Muscle layer of duodenum (tissue), 2 donors: ENCODE measurements around the gene ELANE.

Source experiments
- H3K27ac ChIP-seq: one replicate; pipeline ENCODE4 v1.7.0; 2013; ENCODE audit warnings: mild to moderate bottlenecking, low read length
- H3K27me3 ChIP-seq: one replicate; pipeline ENCODE4 v1.7.0; 2013; ENCODE audit warnings: low read depth, mild to moderate bottlenecking, control low read depth, low read length
- H3K36me3 ChIP-seq, 2 donors: one replicate each; pipeline ENCODE4 v1.7.0; 2013; ENCODE audit warnings: low read length in 2 of 2, control low read depth in 1 of 2, mild to moderate bottlenecking in 1 of 2; ENCODE audit not compliant: insufficient read depth in 2 of 2, control insufficient read depth in 1 of 2
- H3K4me1 ChIP-seq, 2 donors: one replicate each; pipeline ENCODE4 v1.7.0; 2013; ENCODE audit warnings: low read length in 2 of 2, mild to moderate bottlenecking in 2 of 2, control low read depth in 1 of 2, moderate library complexity in 1 of 2; ENCODE audit not compliant: insufficient read depth in 2 of 2, control insufficient read depth in 1 of 2
- H3K4me3 ChIP-seq, 2 donors: one replicate each; pipeline ENCODE4 v1.7.0; 2013; ENCODE audit warnings: low read length in 2 of 2, low read depth in 1 of 2, mild to moderate bottlenecking in 1 of 2
- H3K9me3 ChIP-seq, 2 donors: one replicate each; pipeline ENCODE4 v1.7.0; 2013; ENCODE audit warnings: low read length in 2 of 2, control low read depth in 1 of 2, mild to moderate bottlenecking in 1 of 2; ENCODE audit not compliant: control insufficient read depth in 1 of 2
- donor health status: healthy.

Gene ELANE

DNA sequence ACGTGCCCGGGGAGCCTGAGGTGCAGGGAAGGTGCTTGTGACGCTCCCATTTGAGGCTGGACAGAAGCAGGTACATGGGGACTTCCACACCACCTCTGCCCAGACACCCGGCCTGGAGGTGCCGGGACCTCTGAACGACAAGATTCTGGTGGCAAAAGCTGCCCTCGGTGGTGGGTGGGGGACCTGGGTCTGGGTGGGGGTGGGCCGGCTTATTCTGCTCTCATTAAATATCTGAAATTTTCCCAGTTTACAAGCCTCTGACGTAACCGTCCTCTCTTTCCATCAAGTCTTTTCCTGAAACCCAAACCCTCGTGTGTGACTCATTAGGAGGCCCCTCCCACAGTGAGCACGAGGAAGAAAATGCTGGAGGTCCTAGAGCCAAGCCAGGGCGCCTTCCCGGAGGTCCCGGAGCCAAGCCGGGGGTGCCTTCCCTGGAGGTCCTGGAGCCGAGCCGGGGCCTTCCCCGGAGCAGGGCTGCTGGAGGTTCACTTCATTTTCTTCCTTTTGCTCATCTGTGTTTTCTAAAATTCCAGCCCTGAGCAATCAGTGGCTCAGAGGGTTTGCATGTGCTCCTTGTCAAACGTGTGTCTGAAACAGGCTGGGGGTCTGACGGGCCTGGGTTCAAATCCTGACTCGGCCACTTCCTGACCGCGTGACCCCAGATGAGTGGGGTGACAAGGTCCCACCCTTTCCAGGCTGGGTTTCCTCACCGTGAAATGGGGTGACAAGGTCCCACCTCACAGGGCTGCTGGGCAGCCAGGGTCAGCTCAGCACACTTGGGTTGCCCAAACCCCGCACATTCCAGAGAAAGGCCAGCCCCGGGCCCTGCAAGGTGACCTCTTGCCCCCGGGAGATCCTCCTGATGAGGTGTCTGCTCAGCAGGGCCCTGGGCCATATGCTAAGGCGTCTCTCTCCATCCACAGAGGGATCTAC is 17.4 kb downstream of the ELANE start:
- Histone ChIP-seq H3K27me3 (no peaks in the 10 kb centered on the region), H3K4me1 (peaks cover 0 to 31% of the 10 kb centered on the region in 2 donors), H3K36me3 (peaks cover 3 to 18% of the 10 kb centered on the region in 2 donors), H3K4me3 (no peak overlapping the region), H3K27ac (peak overlapping the region; percentile 39), H3K9me3 (no peaks in the 10 kb centered on the region)

DNA sequence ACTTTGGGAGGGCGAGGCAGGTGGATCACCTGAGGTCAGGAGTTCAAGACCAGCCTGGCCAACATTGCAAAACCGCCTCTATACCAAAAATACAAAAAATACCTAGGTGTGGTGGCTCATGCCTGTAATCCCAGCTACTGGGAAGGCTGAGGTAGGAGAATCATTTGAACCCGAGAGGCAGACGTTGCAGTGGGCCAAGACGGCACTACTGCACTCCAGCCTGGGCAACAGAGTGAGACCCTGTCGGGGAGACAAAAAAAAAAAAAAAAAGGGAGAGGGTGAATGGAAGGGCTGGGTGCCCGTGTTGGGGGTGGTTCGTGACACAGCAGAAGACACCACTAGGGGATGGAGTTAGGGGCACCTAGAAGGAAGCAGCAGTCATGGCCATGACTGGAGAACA is 18.2 kb downstream of the ELANE start:
- Histone ChIP-seq H3K27me3 (no peaks in the 10 kb centered on the region), H3K27ac (no peak overlapping the region), H3K36me3 (peaks cover 3 to 22% of the 10 kb centered on the region in 2 donors), H3K4me1 (peaks cover 0 to 31% of the 10 kb centered on the region in 2 donors), H3K9me3 (no peaks in the 10 kb centered on the region), H3K4me3 (no peak overlapping the region)

DNA sequence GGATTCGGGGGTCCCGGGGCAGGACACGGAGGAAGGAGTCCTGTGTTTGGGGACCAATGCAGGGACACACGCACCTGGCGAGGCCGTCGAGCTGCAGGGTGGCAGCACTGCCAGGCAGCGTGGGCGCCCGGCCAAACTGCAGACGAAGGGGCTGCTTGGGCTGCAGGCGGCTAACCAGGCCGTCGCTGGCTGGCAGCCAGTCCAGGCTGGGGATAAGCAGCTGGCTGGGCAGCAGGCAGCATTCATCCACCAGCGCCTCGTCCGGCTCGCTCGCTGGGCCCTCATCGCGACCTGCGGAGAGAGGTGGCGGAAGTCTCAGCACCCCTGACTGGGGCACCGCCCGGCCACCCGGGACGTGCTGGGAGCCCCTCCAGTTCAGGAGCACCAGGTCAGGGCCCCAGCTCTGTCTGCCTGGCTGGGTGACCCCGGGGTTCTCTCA is 18.9 kb downstream of the ELANE start:
- Histone ChIP-seq H3K36me3 (peaks cover 3 to 29% of the 10 kb centered on the region in 2 donors), H3K4me1 (peaks cover 0 to 31% of the 10 kb centered on the region in 2 donors), H3K27ac (no peak overlapping the region), H3K27me3 (no peaks in the 10 kb centered on the region), H3K9me3 (no peaks in the 10 kb centered on the region), H3K4me3 (no peak overlapping the region)

DNA sequence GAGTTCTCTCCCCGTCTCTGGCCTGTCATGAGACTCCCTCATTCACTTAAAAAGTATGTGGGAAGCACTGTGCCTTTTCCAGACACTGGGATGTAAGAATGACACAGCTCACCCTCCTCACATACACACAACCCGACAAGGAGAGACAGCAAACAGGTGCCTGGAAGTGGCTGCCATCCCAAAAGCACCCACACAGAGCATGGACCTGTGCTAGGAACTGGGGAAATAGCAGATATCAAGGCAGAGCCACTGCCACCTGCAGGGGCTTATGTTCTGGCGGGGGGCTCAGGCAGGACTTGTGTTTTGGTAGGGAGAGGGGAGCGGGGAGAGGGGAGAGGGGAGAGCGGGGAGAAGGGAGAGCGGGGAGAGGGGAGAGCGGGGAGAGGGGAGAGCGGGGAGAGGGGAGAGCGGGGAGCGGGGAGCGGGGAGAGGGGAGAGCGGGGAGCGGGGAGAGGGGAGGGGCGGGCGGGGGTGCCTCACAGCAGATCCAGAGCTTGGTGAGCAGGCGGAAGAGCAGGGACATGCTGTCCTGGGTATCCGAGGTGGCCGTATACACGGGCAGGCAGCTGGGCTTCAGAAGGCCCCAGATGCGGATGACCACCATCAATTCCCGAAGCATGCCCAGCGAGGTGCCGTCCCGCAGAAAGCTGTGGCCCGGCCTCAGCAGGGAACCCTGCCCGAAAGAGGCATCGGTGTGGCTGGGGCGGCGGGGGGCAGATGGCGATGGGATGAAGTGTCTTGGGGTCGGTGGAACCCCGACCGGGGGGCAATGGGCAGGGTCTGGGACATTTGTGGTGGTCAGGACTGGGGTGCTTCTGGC is 19.6 kb downstream of the ELANE start:
- H3K36me3 ChIP-seq, result peaks cover 3 to 36% of the 10 kb centered on the region in 2 donors
- H3K4me1 ChIP-seq, result peaks cover 0 to 31% of the 10 kb centered on the region in 2 donors
- peak overlapping the region in 1 of 2 donors; percentile 3 for H3K4me3 ChIP-seq
- H3K27me3 ChIP-seq, result no peaks in the 10 kb centered on the region
- no peaks in the 10 kb centered on the region for H3K9me3 ChIP-seq
- H3K27ac ChIP-seq, result no peak overlapping the region

DNA sequence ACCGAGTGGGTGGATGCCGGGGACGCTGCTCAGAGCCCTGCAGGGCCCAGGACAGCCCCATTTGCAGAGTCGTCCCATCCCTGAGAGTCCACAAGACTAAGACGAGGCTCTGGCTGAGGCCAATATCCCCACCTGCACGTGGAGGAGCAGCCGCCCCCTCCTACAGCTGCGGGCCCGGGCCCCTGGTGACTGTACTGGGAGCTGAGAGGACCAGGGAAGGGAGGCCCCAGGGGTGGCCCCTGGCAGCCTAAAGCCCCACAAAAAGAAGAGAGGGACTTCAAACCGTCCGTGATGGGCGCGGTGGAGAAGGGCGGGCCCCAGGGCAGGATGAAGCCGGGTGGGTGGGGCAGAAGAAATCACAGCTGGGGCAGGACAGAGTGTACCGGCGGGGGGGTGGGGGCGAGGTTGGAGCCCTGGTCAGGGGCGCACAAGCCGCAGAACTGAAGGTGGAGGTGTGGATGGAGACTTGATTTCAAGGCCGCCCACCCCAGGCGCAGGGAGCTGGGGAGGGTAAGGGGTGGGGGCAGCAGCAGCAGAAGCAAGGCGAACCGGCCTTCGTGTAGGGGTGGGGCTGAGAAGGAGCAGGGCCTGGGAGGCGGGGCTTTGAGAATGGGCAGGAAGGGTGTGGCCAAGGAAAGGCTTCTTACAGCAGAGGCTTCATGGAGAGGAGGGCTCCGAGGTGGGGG is 20.3 kb downstream of the ELANE start:
- Histone ChIP-seq H3K9me3 (no peaks in the 10 kb centered on the region), H3K4me1 (peaks cover 0 to 31% of the 10 kb centered on the region in 2 donors), H3K36me3 (peaks cover 2 to 43% of the 10 kb centered on the region in 2 donors), H3K4me3 (peak overlapping the region in 1 of 2 donors; percentile 3), H3K27me3 (no peaks in the 10 kb centered on the region), H3K27ac (no peak overlapping the region)

DNA sequence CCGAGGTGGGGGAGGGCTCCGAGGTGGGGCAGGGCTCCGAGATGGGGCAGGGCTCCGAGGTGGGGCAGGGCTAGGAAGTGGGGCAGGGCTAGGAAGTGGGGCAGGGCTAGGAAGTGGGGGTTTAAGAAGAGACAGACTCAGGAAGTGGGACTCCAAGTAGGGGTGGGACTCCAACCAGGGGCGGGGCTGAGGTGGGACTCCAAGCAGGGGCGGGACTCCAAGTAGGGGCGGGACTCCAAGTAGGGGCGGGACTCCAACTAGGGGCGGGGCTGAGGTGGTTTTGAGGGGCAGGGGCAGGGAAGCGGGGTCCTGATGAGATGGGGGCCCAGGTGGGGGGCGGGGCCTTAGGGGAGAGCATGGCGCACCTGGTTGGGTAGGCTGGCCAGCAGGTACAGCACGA is 21.0 kb downstream of the ELANE start:
- Histone ChIP-seq H3K4me1 (peaks cover 0 to 31% of the 10 kb centered on the region in 2 donors), H3K27ac (no peak overlapping the region), H3K9me3 (no peaks in the 10 kb centered on the region), H3K27me3 (no peaks in the 10 kb centered on the region), H3K36me3 (peaks cover 0 to 39% of the 10 kb centered on the region in 2 donors), H3K4me3 (no peak overlapping the region)

DNA sequence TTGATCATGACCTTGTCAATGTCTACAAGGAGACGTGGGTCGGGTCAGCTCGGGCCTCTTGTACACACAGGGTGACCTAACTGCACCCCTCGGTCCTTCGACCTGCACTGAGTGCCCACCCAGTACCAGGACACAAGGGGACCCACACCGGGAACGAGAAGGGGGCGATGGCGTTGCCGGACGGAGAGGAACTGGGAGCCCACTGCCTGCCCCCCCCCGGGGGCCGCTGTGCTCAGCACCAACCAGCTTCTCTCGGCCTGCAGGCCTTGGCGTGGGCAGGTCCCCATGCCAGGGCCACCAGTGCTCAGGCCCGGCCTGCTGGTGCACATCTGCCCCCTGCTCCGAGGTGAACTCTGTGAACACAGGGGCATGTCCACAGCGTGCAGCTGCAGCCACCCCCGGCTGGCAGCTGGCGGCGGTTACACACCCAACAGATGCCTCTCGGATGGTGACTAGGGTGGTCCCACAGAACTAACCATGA is 21.5 kb downstream of the ELANE start:
- H3K27me3 ChIP-seq, result no peaks in the 10 kb centered on the region
- no peak overlapping the region for H3K27ac ChIP-seq
- no peak overlapping the region for H3K4me3 ChIP-seq
- no peaks in the 10 kb centered on the region for H3K9me3 ChIP-seq
- H3K4me1 ChIP-seq, result peaks cover 0 to 29% of the 10 kb centered on the region in 2 donors
- H3K36me3 ChIP-seq, result peaks cover 0 to 38% of the 10 kb centered on the region in 2 donors

DNA sequence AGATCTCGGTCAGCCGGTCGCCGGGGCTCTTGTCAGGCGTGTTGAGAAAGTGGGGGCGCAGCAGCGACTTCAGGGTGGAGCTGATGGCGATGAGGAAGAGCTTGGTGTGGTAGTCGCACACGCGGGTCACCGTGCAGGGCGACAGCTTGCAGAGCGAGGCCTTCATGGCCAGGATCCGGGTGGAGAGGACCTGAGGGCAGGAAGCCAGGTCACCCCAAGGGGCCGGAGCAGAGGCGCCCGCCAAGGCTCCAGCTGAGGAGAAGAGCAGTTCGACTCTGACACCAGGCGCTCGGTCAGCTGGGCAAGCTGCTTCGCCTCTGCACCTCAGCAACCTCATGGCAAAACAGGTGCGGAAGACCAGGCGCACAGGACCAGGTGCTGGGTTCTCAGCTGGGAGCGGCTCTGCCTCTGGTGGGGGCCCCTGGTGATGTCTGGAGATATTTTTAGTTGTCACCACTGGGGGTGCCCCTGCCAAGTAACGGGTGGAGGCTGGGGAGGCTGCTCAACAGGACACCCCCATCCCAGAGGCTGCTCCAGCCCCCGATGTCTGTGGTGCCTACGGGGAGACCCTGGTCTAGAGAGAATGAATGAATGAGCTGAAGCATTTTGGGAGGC is 23.3 kb downstream of the ELANE start:
- peaks cover 0 to 18% of the 10 kb centered on the region in 2 donors for H3K4me1 ChIP-seq
- peaks cover 0 to 50% of the 10 kb centered on the region in 2 donors for H3K36me3 ChIP-seq
- no peak overlapping the region for H3K4me3 ChIP-seq
- H3K9me3 ChIP-seq, result no peaks in the 10 kb centered on the region
- no peak overlapping the region for H3K27ac ChIP-seq
- H3K27me3 ChIP-seq, result no peaks in the 10 kb centered on the region

DNA sequence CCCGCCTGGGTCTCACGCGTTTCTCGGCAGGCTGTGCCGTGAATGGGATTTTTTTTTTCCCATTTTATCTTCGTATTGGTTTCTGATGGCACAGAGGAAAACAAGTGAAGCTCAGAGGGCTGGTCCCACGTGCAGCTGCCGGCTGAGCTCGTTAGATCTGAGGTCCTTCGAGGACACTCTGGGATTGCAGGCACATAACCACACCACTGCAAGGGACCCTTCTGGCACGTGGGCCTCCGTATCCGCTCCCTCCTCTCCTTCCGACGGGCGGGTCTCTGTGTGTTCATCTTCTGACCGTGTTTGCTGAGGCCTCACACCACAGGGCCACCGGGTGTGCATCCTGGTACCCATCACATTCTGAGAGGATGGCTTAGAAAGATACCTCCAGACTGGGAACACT is 24.0 kb downstream of the ELANE start:
- no peak overlapping the region for H3K27ac ChIP-seq
- H3K4me3 ChIP-seq, result no peak overlapping the region
- H3K36me3 ChIP-seq, result peaks cover 3 to 55% of the 10 kb centered on the region in 2 donors

DNA sequence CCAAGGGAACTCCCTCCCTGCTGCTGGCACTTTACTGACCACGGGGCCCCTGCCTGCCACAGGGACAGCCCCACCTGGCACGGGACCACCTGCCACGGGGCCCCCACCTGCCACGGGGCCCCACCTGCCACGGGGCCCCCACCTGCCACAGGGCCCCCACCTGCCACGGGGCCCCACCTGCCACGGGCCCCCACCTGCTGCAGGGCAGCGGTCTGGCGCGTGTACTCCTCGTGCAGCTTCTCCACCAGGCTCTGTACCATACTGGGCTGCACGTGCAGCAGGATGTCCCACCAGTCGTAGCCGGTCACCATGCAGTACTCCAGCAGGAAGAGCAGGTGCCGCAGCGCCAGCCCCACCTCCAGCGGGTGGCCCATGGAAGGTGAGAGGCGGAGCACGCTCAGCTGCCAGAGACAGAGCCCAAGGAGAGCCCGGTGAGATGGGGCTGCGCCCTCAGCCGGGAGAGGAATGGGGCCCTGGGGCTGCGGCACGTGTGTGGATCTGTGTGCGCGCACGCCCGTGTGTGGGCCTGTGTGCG is 24.7 kb downstream of the ELANE start:
- H3K27me3 ChIP-seq, result no peaks in the 10 kb centered on the region
- no peak overlapping the region for H3K27ac ChIP-seq
- H3K36me3 ChIP-seq, result peaks cover 10 to 63% of the 10 kb centered on the region in 2 donors
- H3K4me1 ChIP-seq, result peaks cover 0 to 8% of the 10 kb centered on the region in 2 donors
- H3K9me3 ChIP-seq, result no peaks in the 10 kb centered on the region
- no peak overlapping the region for H3K4me3 ChIP-seq

More for the DNA sequence above, 24.0 kb downstream of the ELANE start:
- Histone ChIP-seq H3K27me3 (no peaks in the 10 kb centered on the region), H3K9me3 (no peaks in the 10 kb centered on the region), H3K4me1 (peaks cover 0 to 11% of the 10 kb centered on the region in 2 donors)
